ENCODE results near the gene CDC20B. TPM values are rescaled to one million over a fixed set of nuclear protein-coding genes. Genes with fewer than 3 reads are reported as not detected.

Gene CDC20B
- total RNA-seq, 1 donor from 2014 or later: not detected

GRCh38 chr5:55154873-55155272 lies 18.1 kb downstream of the CDC20B start:
- DNase-seq (ENCODE audit: low read depth): no peak
- TF ChIP-seq, protein P1, sequence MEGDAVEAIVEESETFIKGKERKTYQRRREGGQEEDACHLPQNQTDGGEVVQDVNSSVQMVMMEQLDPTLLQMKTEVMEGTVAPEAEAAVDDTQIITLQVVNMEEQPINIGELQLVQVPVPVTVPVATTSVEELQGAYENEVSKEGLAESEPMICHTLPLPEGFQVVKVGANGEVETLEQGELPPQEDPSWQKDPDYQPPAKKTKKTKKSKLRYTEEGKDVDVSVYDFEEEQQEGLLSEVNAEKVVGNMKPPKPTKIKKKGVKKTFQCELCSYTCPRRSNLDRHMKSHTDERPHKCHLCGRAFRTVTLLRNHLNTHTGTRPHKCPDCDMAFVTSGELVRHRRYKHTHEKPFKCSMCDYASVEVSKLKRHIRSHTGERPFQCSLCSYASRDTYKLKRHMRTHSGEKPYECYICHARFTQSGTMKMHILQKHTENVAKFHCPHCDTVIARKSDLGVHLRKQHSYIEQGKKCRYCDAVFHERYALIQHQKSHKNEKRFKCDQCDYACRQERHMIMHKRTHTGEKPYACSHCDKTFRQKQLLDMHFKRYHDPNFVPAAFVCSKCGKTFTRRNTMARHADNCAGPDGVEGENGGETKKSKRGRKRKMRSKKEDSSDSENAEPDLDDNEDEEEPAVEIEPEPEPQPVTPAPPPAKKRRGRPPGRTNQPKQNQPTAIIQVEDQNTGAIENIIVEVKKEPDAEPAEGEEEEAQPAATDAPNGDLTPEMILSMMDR (IDR thresholded peaks at IDR 0.05; ENCODE audit: insufficient read depth, low read length, poor library complexity, severe bottlenecking): no peak
- Histone ChIP-seq H3K36me3 (ENCODE audit: control insufficient read depth, insufficient read depth, low read length) (no peaks in the 10 kb centered on the region), H3K27me3 (ENCODE audit: control insufficient read depth, insufficient read depth, low read length) (no peaks in the 10 kb centered on the region), H3K4me3 (ENCODE audit: low read depth, low read length) (no peak overlapping the region)

DNA sequence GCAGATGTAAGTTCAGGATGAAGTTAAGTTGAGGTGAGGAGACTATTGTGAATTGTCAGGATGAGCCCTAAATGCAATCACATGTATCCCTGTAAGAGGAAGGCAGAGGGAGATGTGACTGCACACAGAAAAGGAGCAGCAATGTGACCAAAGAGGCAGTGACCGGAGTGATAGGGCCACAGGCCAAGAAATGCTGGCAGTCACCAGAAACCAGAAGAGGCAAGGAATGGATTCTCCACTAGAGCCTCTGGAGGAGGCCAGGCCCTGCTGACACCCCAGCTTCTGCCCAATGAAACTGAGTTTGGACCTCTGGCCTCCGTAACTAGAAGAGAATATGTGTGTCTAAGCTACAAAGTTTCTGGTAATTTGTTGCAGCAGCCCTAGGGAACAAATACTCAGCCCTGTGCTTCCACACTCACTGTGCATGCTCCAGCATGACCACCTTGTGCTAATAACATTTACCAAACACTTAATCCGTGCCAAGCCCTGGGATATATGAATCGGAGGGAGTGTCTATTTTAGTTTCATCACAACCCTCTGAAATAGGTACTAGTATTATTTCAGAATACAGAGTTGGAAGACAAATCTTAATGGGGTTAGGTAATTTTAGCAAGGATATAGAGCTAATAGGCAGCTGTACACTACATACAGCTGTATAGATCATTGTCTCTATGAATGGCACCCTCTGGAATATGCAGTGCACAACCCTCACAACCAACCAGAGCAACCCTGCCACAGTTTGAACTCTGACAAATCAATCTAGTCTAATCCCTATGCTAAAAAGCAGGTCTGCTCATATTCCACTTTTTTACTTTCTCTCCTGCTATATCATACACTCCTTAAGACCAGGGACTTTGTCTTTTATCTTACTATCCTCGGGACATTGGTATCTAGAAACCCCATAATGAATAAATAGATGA lies 20.8 kb downstream of the CDC20B start:
- no peak overlapping the region for H3K4me3 ChIP-seq (ENCODE audit: low read depth, low read length)
- H3K27me3 ChIP-seq (ENCODE audit: control insufficient read depth, insufficient read depth, low read length): no peaks in the 10 kb centered on the region
- no peak for DNase-seq (ENCODE audit: low read depth)
- TF ChIP-seq, protein P1 (IDR thresholded peaks at IDR 0.05; ENCODE audit: insufficient read depth, low read length, poor library complexity, severe bottlenecking): no peak
- no peaks in the 10 kb centered on the region for H3K36me3 ChIP-seq (ENCODE audit: control insufficient read depth, insufficient read depth, low read length)

GRCh38 chr5:55149308-55149795 lies 23.6 kb downstream of the CDC20B start:
- Histone ChIP-seq H3K27me3 (ENCODE audit: control insufficient read depth, insufficient read depth, low read length) (peaks cover 2% of the 10 kb centered on the region), H3K4me3 (ENCODE audit: low read depth, low read length) (no peak overlapping the region), H3K36me3 (ENCODE audit: control insufficient read depth, insufficient read depth, low read length) (no peaks in the 10 kb centered on the region)
- no peak for DNase-seq (ENCODE audit: low read depth)
- TF ChIP-seq, protein P1 (IDR thresholded peaks at IDR 0.05; ENCODE audit: insufficient read depth, low read length, poor library complexity, severe bottlenecking): no peak

- TF ChIP-seq, protein P1 (IDR thresholded peaks at IDR 0.05; ENCODE audit: insufficient read depth, low read length, poor library complexity, severe bottlenecking): peak; percentile 93
- DNase-seq (ENCODE audit: low read depth): peak; percentile 53
- Histone ChIP-seq H3K27me3 (ENCODE audit: control insufficient read depth, insufficient read depth, low read length) (peaks cover 2% of the 10 kb centered on the region), H3K4me3 (ENCODE audit: low read depth, low read length) (no peak overlapping the region), H3K36me3 (ENCODE audit: control insufficient read depth, insufficient read depth, low read length) (no peaks in the 10 kb centered on the region)
Measured at GRCh38 chr5:55146543-55147151, 26.3 kb downstream of the CDC20B start.

GRCh38 chr5:55146080-55146479 lies 26.9 kb downstream of the CDC20B start:
- Histone ChIP-seq H3K27me3 (ENCODE audit: control insufficient read depth, insufficient read depth, low read length) (peaks cover 2% of the 10 kb centered on the region), H3K36me3 (ENCODE audit: control insufficient read depth, insufficient read depth, low read length) (no peaks in the 10 kb centered on the region), H3K4me3 (ENCODE audit: low read depth, low read length) (no peak overlapping the region)
- DNase-seq (ENCODE audit: low read depth): no peak
- TF ChIP-seq, protein P1 (IDR thresholded peaks at IDR 0.05; ENCODE audit: insufficient read depth, low read length, poor library complexity, severe bottlenecking): no peak

Measured in kidney epithelial cell (primary cell).